Measurements from ENCODE around the gene FBXL7.

Gene FBXL7

GRCh38 chr5:15623794-15624193 is 123.8 kb downstream of the FBXL7 start:
- Histone ChIP-seq H4K20me1 (ENCODE audit: control insufficient read depth, insufficient read depth, low read depth, low read length) (no peaks in the 10 kb centered on the region), H3K4me3 (ENCODE audit: low read length) (no peak overlapping the region), H3F3A (ENCODE audit: control insufficient read depth, insufficient read depth) (no peaks in the 10 kb centered on the region), H3K36me3 (ENCODE audit: control insufficient read depth, low read length) (no peaks in the 10 kb centered on the region), H3K4me2 (ENCODE audit: low read length) (no peak overlapping the region), H3K9me3 (ENCODE audit: control insufficient read depth, insufficient read depth, low read length) (no peaks in the 10 kb centered on the region), H3K79me2 (ENCODE audit: control insufficient read depth, low read length) (no peaks in the 10 kb centered on the region), H3K27me3 (ENCODE audit: control insufficient read depth, low read length) (no peaks in the 10 kb centered on the region), H3K9me2 (replicated peaks; ENCODE audit: control insufficient read depth, low read length) (no peaks in the 10 kb centered on the region), H3K4me1 (ENCODE audit: control insufficient read depth, low read length) (no peaks in the 10 kb centered on the region), H3K27ac (ENCODE audit: low read depth, low read length) (no peak overlapping the region)
- TF ChIP-seq EZH2phosphoT487 (IDR thresholded peaks at IDR 0.05; ENCODE audit: borderline replicate concordance, low read length) (no peak), CTCF (IDR thresholded peaks at IDR 0.05; ENCODE audit: low read depth, low read length, poor library complexity, severe bottlenecking) (no peak)

- H3K27me3 ChIP-seq (ENCODE audit: control insufficient read depth, low read length): no peaks in the 10 kb centered on the region
- H3K4me3 ChIP-seq (ENCODE audit: low read length): no peak overlapping the region
- no peaks in the 10 kb centered on the region for H4K20me1 ChIP-seq (ENCODE audit: control insufficient read depth, insufficient read depth, low read depth, low read length)
- no peaks in the 10 kb centered on the region for H3F3A ChIP-seq (ENCODE audit: control insufficient read depth, insufficient read depth)
- no peak for TF ChIP-seq CTCF (IDR thresholded peaks at IDR 0.05; ENCODE audit: low read depth, low read length, poor library complexity, severe bottlenecking)
- no peak for TF ChIP-seq EZH2phosphoT487 (IDR thresholded peaks at IDR 0.05; ENCODE audit: borderline replicate concordance, low read length)
- no peaks in the 10 kb centered on the region for H3K9me3 ChIP-seq (ENCODE audit: control insufficient read depth, insufficient read depth, low read length)
- H3K9me2 ChIP-seq (replicated peaks; ENCODE audit: control insufficient read depth, low read length): no peaks in the 10 kb centered on the region
- no peaks in the 10 kb centered on the region for H3K36me3 ChIP-seq (ENCODE audit: control insufficient read depth, low read length)
- no peak overlapping the region for H3K27ac ChIP-seq (ENCODE audit: low read depth, low read length)
- no peak overlapping the region for H3K4me2 ChIP-seq (ENCODE audit: low read length)
- H3K4me1 ChIP-seq (ENCODE audit: control insufficient read depth, low read length): no peaks in the 10 kb centered on the region
- no peaks in the 10 kb centered on the region for H3K79me2 ChIP-seq (ENCODE audit: control insufficient read depth, low read length)
These were observed 127.1 kb downstream of the FBXL7 start for GRCh38 chr5:15627109-15627508.

- Histone ChIP-seq H3K4me1 (ENCODE audit: control insufficient read depth, low read length) (no peaks in the 10 kb centered on the region), H3K4me2 (ENCODE audit: low read length) (no peak overlapping the region), H3K9me3 (ENCODE audit: control insufficient read depth, insufficient read depth, low read length) (no peaks in the 10 kb centered on the region), H3K27ac (ENCODE audit: low read depth, low read length) (no peak overlapping the region), H3K36me3 (ENCODE audit: control insufficient read depth, low read length) (no peaks in the 10 kb centered on the region), H3K79me2 (ENCODE audit: control insufficient read depth, low read length) (no peaks in the 10 kb centered on the region), H3K4me3 (ENCODE audit: low read length) (no peak overlapping the region), H4K20me1 (ENCODE audit: control insufficient read depth, insufficient read depth, low read depth, low read length) (no peaks in the 10 kb centered on the region), H3F3A (ENCODE audit: control insufficient read depth, insufficient read depth) (no peaks in the 10 kb centered on the region), H3K9me2 (replicated peaks; ENCODE audit: control insufficient read depth, low read length) (no peaks in the 10 kb centered on the region), H3K27me3 (ENCODE audit: control insufficient read depth, low read length) (no peaks in the 10 kb centered on the region)
- TF ChIP-seq CTCF (IDR thresholded peaks at IDR 0.05; ENCODE audit: low read depth, low read length, poor library complexity, severe bottlenecking) (no peak), EZH2phosphoT487 (IDR thresholded peaks at IDR 0.05; ENCODE audit: borderline replicate concordance, low read length) (no peak)
These were observed 127.7 kb downstream of the FBXL7 start for GRCh38 chr5:15627647-15628046.

GRCh38 chr5:15630441-15630840 is 130.5 kb downstream of the FBXL7 start:
- Histone ChIP-seq H3K4me2 (ENCODE audit: low read length) (no peak overlapping the region), H4K20me1 (ENCODE audit: control insufficient read depth, insufficient read depth, low read depth, low read length) (no peaks in the 10 kb centered on the region)

More at GRCh38 chr5:15630441-15630840, 130.5 kb downstream of the FBXL7 start:
- no peak for TF ChIP-seq EZH2phosphoT487 (IDR thresholded peaks at IDR 0.05; ENCODE audit: borderline replicate concordance, low read length)
- no peak for TF ChIP-seq CTCF (IDR thresholded peaks at IDR 0.05; ENCODE audit: low read depth, low read length, poor library complexity, severe bottlenecking)
- Histone ChIP-seq H3K9me2 (replicated peaks; ENCODE audit: control insufficient read depth, low read length) (no peaks in the 10 kb centered on the region), H3K27me3 (ENCODE audit: control insufficient read depth, low read length) (no peaks in the 10 kb centered on the region), H3K9me3 (ENCODE audit: control insufficient read depth, insufficient read depth, low read length) (no peaks in the 10 kb centered on the region), H3K36me3 (ENCODE audit: control insufficient read depth, low read length) (no peaks in the 10 kb centered on the region), H3F3A (ENCODE audit: control insufficient read depth, insufficient read depth) (no peaks in the 10 kb centered on the region), H3K4me1 (ENCODE audit: control insufficient read depth, low read length) (no peaks in the 10 kb centered on the region), H3K27ac (ENCODE audit: low read depth, low read length) (no peak overlapping the region), H3K4me3 (ENCODE audit: low read length) (no peak overlapping the region), H3K79me2 (ENCODE audit: control insufficient read depth, low read length) (no peaks in the 10 kb centered on the region)
